ENCODE data around the gene SLC35E4.
A peak's percentile ranks its signal among the peaks of the same experiment; 100 is the strongest.
"Not testable (repeated sequence)": the region's sequence is repeated elsewhere in the genome, so short reads cannot be mapped to it uniquely, and the experiment has no call there.

SLC35E4 gene, protein sequence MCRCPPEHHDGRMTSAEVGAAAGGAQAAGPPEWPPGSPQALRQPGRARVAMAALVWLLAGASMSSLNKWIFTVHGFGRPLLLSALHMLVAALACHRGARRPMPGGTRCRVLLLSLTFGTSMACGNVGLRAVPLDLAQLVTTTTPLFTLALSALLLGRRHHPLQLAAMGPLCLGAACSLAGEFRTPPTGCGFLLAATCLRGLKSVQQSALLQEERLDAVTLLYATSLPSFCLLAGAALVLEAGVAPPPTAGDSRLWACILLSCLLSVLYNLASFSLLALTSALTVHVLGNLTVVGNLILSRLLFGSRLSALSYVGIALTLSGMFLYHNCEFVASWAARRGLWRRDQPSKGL

DNA sequence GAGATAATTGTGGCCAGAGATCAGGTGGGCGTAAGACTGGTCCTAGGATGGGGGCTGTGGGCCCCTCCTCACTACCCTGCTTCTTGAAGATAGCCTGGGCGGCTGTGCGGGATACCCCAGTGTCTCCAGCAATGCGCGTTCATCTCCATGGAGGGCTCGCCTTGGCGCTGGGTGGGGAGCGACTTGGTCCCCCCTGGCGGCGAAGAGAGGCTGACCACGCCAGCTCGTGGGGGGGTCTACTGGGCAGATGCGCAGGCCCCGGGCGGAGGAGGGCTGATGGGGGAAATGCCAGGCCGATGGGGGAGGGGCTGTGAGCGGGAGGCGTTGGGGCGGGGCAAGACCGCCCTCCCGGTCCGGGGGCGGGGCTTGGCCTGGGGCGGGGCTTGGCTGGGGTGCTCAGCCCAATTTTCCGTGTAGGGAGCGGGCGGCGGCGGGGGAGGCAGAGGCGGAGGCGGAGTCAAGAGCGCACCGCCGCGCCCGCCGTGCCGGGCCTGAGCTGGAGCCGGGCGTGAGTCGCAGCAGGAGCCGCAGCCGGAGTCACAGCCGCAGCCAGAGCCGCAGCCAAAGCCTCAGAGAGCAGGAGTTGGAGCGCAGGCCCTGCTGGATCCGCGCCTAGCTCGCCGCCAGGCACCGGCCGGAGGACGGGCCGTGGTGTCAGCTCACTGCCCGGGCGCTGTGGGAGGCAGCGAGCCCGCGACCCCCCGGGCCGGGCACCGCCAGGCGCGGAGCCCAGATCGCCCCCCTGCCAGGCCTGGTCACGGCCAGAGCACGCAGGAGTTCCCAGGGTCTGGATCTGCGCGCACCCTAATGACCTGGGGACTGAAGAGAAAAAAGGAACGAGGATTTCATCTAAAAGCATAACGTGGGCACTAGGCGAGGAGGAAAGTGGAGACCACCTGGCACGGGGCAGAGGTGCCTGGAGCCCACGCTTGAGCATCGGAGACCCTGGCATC lies at the start of gene SLC35E4:
Gene SLC35E4 (plus strand): TSS at position 509 of the 953 bp plus-strand sequence. CDS start 670 bp downstream, outside the sequence.
- peak; percentile 96 for DNase-seq

DNA sequence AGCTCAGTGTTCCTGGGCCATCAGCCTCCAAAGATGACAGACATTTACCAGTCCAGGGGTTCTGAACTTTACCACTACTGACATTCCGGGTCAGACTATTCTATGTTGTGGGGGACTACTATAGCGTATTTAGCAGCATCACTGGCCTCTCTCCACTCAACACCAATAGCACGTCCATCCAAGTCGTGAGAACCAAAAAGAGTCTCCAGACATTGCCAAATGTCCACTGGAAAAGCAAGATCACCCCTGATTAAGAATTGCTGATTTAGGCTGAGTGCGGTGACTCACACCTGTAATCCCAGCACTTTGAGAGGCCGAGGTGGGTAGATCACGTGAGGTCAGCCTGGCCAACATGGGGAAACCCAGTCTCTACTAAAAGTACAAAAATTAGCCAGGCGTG lies 49.2 kb upstream of the SLC35E4 start:
- no peak for DNase-seq

DNA sequence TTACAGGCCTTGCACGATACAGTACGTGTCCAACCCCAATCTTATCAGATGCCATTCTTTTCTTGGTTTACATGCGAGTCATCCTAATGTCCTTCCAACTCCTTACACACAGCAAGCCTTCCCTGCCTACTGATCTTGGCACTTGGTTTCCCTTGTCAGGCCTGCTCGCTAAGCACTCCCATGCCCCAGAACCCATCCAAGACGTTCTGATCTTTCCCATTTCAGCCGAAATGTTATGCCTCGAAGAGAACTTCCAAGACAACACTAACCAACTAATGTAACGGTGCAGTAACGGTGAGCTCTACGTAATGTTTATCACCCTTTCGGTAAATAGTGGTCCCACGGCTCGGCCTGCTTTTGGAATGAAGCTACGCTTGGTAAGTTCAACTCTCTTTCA lies 44.4 kb upstream of the SLC35E4 start:
- DNase-seq: no peak

DNA sequence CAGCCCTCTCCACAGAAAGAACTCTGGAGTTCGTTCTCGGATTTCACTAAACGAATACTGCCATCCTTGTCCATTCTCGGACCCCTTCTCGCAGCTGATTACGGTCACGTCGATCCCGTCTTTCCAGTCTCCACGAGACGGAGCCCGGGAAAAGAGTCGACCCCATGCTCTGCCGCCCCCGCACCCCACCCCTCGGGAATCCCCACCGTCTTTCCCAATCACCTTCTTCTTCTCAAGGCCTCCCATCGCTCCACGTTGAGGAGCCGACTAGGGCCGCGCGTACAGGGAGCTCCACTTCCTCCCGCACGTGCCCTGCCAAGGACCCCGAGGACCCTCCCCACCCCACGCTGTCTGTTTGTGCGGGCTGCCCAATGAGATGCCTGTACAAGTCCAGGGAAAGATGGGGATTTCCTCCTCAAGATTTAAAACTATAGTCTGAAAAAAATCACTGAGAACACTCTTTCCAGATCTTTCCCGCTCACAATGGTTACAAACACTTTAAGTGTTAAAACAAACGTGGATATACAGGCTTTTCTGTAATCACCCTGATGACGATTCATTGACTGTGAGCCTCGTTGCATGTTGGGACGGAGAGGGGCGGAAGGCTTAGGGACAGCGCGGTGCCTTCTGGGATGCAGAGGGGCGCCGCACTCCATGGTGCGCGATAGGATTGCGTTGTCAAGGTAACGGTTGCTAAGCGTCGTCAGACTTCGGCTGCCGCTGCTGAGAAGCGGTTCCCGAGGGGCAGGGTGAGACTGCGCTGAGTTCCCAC lies 43.8 kb upstream of the SLC35E4 start, which contains the start of gene PES1:
Gene PES1 (minus strand): TSS at position 323 of the 772 bp plus-strand sequence. CDS start 77 bp downstream, at position 246.
- peak; percentile 97 for DNase-seq

DNA sequence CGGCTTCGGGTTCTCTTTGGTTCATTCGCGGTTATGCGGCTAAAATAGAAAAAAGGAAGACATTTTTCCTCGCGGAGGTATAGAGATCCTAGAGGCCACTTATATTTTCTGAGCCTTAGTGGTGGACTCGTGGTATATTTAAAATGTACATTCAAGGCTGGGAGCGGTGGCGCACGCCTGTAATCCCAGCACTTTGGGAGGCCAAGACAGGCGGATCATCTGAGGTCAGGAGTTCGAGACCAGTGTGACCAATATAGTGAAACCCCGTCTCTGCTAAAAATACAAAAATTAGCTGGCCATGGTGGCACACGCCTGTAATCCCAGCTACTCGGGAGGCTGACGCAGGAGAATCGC lies 43.2 kb upstream of the SLC35E4 start:
- DNase-seq: not testable (repeated sequence)

DNA sequence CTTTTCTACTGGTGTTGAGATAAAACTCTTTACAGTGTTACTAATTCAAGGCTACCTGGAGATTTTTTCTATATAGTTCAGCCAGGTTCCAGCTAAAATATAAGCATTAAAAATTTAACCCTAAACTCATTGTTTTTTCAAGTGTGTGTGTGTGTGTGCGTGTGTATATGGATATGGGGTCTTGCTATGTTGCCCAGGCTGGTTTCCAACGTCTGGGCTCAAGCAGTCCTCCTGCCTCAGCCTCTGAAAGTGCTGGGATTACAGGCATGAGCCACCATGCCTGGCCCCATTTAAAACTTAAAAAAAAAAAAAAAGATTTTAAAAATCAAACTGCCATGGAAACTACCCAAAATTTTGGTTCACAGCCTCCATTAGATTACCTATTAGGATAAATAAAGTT lies 39.4 kb upstream of the SLC35E4 start:
- no peak for DNase-seq

DNA sequence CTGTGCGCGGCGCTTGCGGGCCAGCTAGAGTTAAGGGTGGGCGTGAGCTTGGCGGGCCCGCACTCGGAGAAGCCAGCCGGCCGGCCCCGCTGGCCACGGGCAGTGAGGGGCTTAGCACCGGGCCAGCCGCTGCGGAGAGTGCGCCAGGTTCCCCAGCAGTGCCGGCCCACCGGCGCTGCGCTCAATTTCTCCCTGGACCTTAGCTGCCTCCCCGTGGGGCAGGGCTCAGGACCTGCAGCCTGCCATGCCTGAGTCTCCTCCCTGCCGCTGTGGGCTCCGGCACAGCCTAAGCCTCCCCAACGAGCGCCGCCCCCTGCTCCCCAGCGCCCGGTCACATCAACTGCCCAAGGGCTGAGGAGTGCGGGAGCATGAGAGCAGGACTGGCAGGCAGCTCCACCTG lies 38.7 kb upstream of the SLC35E4 start:
- DNase-seq: no peak

DNA sequence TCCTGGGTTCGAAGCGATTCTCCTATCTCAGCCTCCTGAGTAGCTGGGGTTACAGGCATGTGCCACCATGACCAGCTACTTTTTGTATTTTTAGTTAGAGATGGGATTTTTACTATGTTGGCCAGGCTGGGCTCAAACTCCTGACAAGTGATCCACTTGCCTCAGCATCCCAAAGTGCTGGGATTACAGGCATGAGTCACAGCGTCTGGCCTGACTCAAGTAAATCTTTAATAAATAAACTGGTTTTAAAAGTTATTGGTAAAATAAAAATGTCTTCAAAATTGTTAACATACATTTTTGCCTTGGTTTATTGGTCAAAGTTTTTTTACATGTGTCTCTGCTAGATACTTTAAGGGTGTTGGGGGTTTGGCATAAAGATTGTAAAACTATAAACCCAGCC lies 36.6 kb upstream of the SLC35E4 start:
- no peak for DNase-seq

DNA sequence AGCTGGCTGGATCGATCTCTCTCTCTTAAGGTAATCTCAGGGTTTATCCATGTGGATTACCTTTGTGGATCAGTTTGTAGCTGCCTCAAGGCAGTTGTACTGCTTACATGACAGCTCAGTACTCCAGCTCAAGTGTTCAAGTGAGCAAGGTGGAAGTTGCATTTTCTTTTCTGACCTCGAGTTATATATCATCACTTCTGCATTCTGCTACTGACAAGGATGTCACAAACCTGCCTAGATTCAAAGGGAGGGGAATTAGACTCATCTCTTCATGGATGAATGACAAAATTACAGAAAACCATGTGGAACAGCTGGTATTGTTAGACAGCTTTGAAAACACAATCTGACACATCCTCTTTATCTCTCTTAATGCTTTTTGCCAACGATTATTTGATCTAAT lies 34.7 kb upstream of the SLC35E4 start:
- no peak for DNase-seq

DNA sequence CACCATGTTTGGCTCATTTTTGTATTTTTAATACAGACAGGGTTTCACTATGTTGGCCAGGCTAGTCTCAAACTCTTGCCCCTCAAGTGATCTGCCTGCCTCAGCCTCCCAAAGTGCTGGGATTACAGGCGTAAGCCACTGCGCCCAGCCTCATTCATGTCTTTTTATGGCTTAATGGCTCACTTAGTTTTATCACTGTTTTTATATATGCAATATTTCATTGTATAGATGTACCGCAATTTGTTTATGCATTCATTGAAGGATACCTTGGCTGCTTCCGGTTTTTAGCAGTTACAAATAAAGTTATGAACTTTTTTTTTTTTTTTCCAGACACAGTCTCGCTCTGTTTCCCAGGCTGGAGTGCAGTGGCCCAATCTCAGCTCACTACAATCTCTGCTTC lies 34.1 kb upstream of the SLC35E4 start:
- DNase-seq: no peak

DNA sequence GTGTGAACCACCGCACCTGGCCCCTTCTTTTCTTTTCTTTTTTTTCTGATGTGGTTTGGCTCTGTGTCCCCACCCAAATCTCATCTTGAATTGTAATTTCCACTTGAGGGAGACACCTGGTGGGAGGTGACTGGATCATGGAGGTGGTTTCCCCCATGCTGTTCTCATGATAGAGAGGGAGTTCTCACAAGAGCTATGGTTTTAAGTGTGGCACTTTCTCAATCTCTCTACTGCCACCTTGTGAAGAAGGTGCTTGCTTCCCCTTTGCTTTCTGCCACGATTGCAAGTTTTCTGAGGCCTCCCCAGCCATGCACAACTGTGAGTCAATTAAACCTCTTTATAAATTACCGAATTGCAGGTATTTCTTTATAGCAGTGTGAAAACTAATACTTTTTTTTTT lies 33.5 kb upstream of the SLC35E4 start:
- no peak for DNase-seq

DNA sequence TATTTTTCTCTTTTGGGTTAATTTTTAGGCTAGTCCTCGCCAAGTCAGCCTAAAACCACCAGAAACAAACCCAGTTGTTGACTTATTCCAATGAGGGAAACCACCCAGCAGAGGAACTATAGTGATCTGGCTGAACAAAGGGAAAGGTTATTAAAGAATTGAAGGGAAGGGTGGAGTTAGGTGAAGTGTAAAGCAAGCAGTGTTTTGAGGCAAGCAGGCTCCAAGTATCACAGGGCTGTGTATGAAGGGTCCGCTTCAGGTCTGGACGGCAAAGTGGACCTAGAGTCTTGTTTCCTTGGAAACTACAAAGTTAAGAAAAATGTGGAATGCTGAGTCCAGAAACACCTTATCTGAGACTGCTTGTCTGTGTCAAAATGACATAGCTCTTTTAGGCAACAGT lies 31.8 kb upstream of the SLC35E4 start:
- DNase-seq: no peak

DNA sequence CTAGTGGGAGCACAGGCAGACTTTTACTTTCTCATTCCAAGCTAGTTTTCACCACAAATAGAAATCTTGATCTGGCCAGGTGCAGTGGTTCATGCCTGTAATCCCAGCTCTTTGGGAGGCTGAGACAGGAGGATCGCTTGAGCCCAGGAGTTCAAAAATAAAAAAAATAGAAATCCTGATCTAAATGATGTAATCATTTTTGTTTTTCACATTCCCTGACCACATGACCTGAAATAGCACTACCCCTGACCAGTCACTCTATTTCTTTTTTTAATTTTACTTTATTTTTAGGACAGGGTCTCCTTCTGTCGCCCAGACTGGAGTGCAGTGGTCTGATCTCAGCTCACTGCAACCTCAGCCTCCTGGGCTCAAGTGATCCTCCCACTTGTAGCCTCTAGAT lies 30.9 kb upstream of the SLC35E4 start:
- DNase-seq: no peak

DNA sequence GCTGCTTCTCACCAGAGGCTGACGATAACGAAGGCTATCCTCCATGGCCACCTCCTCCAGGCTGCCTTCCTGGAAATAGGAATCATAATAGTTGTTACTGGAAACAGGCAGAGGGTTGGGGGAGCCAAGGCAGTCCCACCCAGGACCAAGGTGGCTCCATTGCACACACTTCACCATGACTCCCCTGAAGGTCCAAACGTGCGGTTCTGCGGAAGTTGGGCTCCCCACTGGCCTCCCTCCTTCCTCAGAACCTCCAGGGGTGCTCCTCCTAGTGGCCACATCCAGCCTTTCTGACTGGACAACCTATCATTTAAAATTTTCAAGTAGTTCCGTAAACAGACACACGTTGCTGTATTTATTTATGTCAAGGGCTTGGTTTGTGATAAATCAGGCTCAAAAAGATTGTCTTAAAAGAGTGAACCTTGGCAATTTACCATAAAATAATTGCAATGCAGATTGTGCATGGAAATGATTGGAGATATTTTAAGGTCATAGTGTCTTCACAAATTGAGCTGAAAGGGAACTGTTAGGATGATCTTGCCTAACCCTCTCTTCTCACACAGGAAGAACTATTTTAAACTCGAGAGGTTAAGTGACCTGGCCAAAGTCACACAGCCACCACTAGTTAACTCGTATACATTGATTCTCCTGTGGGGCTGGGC lies 30.0 kb upstream of the SLC35E4 start:
- DNase-seq: peak; percentile 63

DNA sequence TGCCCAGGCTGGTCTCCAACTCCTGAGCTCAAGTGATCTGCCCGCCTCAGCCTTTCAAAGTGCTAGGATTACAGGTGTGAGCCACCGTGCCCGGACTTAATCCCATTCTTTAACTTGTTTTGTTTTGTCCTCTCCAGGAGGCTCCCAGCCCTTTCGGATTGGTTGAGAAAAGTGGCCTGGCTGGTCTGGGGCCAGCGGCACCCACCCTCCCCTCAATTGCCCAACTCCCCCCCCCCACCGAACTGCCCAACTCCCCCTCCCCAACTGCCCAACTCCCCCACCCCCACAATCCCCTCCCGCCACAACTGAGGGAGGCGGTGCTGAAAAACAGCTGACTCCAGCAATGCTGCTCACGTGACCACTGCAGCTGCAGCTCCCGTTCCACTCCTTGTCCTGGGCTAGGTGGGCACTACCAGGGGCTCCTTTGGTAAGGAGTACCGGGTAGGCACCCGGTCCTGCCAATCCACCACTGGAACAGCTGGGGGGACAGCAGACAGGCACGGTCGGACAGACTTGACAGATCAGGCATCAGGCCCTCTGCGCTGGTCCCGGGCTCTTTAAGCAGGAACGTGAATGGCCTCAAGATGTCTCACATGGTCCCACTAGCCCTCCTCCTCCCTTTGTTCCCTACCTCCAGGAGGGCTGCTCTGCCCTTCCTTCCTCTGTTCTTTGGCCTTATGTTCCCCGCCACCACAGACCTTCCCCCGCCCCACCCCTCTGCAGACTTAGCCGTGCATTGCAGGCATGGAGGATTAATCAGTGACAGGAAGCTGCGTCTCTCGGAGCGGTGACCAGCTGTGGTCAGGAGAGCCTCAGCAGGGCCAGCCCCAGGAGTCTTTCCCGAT lies 28.9 kb upstream of the SLC35E4 start, which contains the start of gene TCN2:
Gene TCN2 (plus strand): TSS at position 720 of the 845 bp plus-strand sequence. CDS start 158 bp downstream, outside the sequence.
- DNase-seq: peak; percentile 91

DNA sequence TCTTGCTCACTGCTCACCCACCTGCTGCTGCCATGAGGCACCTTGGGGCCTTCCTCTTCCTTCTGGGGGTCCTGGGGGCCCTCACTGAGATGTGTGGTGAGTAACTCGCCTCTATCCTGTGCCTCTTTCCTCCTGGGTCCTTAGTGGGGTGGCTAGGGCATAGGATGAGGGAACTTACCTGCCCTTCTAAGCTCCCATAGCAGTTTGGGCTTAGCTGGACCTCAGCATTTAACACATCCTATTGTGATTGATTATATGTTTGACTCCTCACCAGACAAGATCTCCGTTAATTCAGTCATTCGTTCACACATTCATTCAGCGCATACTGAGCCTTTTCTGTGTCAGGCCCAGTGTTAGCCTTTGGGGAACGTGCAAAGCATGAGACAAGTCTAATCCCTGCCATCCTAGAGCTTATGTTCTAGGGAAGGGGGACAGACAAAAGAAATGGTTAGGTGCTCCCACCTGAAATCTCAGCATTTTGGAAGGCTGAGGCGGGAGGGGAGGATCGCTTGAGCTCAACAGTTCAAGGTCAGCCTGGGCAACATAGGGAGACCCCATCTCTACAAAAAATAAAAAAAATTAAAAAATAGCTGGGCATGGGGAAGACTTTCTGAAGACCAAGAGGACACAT lies 28.2 kb upstream of the SLC35E4 start:
- no peak for DNase-seq

DNA sequence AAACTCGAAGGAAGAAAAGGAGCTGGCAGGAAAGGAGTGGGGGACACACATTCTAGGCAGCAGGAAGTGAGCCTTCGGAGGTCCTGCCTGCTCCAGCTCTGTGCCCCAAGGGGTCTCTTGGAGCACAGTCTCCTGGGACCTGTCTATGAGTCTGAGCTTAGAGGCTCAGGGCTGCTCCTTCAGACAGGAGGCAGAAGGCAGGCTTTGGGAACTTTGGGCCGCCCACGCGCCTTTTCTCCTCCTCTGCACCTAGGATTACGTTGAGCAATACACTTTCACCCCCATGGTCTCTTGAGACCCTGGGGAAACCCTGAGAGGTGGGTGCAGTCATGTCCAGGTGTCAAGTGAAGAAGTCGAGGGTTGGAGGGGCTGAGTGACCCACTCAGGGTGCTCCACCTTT lies 27.6 kb upstream of the SLC35E4 start:
- DNase-seq: no peak

DNA sequence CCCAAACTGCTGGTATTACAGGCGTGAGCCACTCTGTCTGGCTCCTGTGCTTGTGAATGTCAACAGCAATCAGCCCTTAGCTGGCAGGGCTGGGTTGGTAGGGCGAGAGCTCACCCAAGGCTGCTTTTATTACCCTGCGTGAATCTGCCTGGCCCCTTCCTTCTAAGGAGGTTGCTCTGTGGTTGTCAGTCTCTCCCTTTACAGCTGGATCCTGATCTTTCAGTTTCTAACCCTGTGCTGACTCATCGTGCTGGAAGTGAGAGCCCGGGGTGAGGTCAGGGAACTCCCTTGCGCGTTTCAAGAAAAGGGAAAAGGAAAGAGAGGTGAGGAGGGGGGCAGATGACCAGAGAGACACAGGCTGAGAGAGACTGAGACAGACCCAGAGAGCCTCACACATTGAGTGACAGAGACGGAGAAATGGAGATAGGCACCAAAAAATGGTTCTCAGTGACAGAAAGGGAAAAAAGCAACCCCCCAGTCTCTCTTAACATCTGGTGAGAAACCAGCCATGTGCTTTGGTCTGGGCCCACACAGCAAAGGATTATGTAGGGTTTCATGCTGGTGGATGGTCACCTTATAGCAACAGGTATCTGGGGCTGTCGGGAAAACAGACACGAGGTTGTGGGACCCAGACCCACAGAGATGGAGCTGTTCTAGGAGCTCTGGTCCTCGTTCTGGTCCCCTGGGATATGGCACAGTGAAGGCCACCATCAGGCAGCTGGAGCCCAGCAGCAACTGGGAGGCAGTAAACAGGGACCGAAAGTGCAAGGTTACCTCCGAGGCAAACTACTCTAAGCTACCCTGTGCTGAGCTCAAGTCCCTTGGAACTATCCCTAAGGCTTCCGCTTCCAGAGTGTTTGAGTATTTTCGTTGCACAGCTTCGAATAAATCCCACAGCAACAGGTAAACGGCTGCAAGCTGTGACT lies 26.1 kb upstream of the SLC35E4 start:
- DNase-seq: peak; percentile 92

DNA sequence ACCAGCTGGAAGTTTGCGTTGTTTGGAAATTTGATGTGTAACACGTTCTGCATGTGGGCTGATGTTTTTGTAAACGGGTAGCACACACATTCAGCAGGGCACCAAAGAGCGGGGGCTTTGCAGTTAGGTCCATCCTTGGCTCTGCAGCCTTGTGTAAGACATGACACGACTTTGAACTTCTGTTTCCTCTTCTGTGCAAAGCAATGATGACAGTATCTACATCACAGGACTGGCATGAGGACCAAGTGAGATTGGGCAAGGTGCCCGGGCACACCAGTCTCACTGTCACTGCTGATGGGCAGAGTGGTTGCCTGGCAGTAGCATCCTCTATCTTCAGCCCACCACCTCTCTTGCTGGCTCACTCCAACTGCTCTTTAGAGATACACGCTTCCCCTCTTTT lies 25.3 kb upstream of the SLC35E4 start:
- DNase-seq: no peak

DNA sequence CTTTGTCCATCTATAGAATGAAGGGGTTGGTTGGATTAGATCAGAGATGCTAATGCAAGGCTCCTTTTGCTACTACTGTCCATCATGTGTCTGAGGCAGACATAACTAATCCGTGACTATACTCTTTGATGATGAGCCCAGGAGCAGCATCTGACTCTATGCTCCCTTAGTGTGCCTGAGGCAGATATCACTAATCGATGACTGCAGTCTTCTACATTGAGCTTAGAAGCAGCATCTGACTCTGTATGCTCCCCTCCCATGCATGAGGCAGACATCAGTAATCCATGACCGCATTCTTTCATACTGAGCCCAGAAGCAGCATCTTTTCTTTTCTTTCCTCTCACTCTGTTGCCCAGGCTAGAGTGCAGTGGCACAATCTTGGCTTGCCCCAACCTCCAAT lies 24.4 kb upstream of the SLC35E4 start:
- no peak for DNase-seq

Data from islet precursor cell (in vitro differentiated cells).